ENCODE results near the gene ZNF45. TPM values are rescaled to one million over a fixed set of nuclear protein-coding genes. Genes with fewer than 3 reads are reported as not detected.
A peak's percentile ranks its signal among the peaks of the same experiment; 100 is the strongest.
"Not testable (repeated sequence)": the region's sequence is repeated elsewhere in the genome, so short reads cannot be mapped to it uniquely, and the experiment has no call there.

Gene ZNF45
- total RNA-seq, 2 experiments from 2014 or later: 17.0 to 17.1 TPM

GRCh38 chr19:43902399-43902798, 32.7 kb downstream of the ZNF45 start:
- H3K4me1 Mint-ChIP-seq: peaks cover 18% of the 10 kb centered on the region
- H3K4me3 Mint-ChIP-seq: peak overlapping the region; percentile 77
- H3K27ac Mint-ChIP-seq: no peak overlapping the region
- H3K27me3 Mint-ChIP-seq: no peaks in the 10 kb centered on the region
- H3K9me3 Mint-ChIP-seq: peaks cover 67% of the 10 kb centered on the region
- peaks cover 33% of the 10 kb centered on the region for H3K36me3 Mint-ChIP-seq (ENCODE audit: low read depth)
- DNase-seq: no peak
- CTCF ChIA-PET: interaction anchor here (2.7 kb wide), 1 partner anchor 14 kb away, joined by 6 read pairs; no protein-coding TSS in a partner anchor
- POLR2A ChIA-PET: no interaction called here

- peak overlapping the region; percentile 33 for H3K27ac Mint-ChIP-seq
- H3K9me3 Mint-ChIP-seq: peaks cover 60% of the 10 kb centered on the region
- H3K27me3 Mint-ChIP-seq: no peaks in the 10 kb centered on the region
- peak overlapping the region; percentile 77 for H3K4me3 Mint-ChIP-seq
- H3K36me3 Mint-ChIP-seq (ENCODE audit: low read depth): peaks cover 33% of the 10 kb centered on the region
- DNase-seq: peak; percentile 65
- H3K4me1 Mint-ChIP-seq: peaks cover 18% of the 10 kb centered on the region
- CTCF ChIA-PET: interaction anchor here (0.5 to 2.7 kb wide), 4 partner anchors 12 to 230 kb away, joined by 3 to 6 read pairs (median 3); no protein-coding TSS in a partner anchor
- POLR2A ChIA-PET: no interaction called here
These were observed 33.4 kb downstream of the ZNF45 start for GRCh38 chr19:43901395-43902390.

- Mint-ChIP-seq H3K9me3 (peaks cover 40% of the 10 kb centered on the region), H3K36me3 (ENCODE audit: low read depth) (peaks cover 12% of the 10 kb centered on the region), H3K4me3 (no peak overlapping the region), H3K27me3 (no peaks in the 10 kb centered on the region), H3K4me1 (peaks cover under 1% of the 10 kb centered on the region), H3K27ac (no peak overlapping the region)
- no peak for DNase-seq
- POLR2A ChIA-PET: no interaction called here
- CTCF ChIA-PET: no interaction called here
These were observed 39.3 kb downstream of the ZNF45 start for GRCh38 chr19:43895727-43896308.

GRCh38 chr19:43883864-43884263, 51.2 kb downstream of the ZNF45 start, which contains the start of gene ZNF404:
TSS of gene ZNF404 (minus strand) at chr19:43883964.
- ChIA-PET CTCF (no interaction called here), POLR2A (no interaction called here)
- no peaks in the 10 kb centered on the region for H3K36me3 Mint-ChIP-seq (ENCODE audit: low read depth)
- no peaks in the 10 kb centered on the region for H3K4me1 Mint-ChIP-seq
- DNase-seq: no peak
- H3K4me3 Mint-ChIP-seq: no peak within 1 kb of the TSS
- no peak within 1 kb of the TSS for H3K27ac Mint-ChIP-seq
- H3K27me3 Mint-ChIP-seq: no peaks in the 10 kb centered on the region
- H3K9me3 Mint-ChIP-seq: peaks cover 49% of the 10 kb centered on the region

DNA sequence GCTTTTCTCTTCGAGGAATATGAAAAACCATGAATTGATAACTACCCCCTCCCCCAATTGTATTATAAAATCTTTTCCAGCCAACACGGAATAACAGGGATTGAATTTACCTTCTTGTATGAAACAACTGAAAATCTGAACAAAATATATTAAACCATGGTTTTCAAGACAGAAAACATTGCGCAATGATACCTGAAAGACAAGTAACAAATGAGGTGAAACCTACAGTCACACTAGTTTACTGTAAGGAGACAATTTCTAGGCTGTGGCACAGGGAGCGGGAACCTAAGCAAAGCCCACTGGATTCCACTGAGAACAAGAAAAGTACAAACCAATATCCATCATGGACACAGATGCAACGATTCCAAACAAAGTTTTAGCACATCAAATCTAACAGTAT, 54.6 kb downstream of the ZNF45 start:
- Mint-ChIP-seq H3K36me3 (ENCODE audit: low read depth) (no peaks in the 10 kb centered on the region), H3K27me3 (no peaks in the 10 kb centered on the region), H3K4me1 (no peaks in the 10 kb centered on the region), H3K27ac (no peak overlapping the region), H3K9me3 (peaks cover 53% of the 10 kb centered on the region), H3K4me3 (no peak overlapping the region)
- POLR2A ChIA-PET: no interaction called here
- DNase-seq: no peak
- CTCF ChIA-PET: no interaction called here

GRCh38 chr19:43872547-43873336, 62.3 kb downstream of the ZNF45 start:
- CTCF ChIA-PET: no interaction called here
- POLR2A ChIA-PET: no interaction called here
- peaks cover 11% of the 10 kb centered on the region for H3K36me3 Mint-ChIP-seq (ENCODE audit: low read depth)
- H3K4me3 Mint-ChIP-seq: no peak overlapping the region
- no peak for DNase-seq
- H3K9me3 Mint-ChIP-seq: peaks cover 50% of the 10 kb centered on the region
- H3K4me1 Mint-ChIP-seq: no peaks in the 10 kb centered on the region
- no peaks in the 10 kb centered on the region for H3K27me3 Mint-ChIP-seq
- no peak overlapping the region for H3K27ac Mint-ChIP-seq

DNA sequence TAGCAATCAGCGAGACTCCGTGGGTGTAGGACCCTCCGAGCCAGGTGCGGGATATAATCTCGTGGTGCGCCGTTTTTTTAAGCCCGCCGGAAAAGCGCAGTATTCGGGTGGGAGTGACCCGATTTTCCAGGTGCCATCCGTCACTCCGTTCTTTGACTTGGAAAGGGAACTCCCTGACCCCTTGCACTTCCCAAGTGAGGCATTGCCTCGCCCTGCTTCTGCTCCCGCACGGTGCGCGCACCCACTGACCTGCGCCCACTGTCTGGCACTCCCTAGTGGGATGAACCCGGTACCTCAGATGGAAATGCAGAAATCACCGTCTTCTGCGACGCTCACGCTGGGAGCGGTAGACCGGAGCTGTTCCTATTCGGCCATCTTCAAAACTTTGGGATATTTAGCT, 68.2 kb downstream of the ZNF45 start:
- CTCF ChIA-PET; H3K4me3 Mint-ChIP-seq; POLR2A ChIA-PET; H3K27me3 Mint-ChIP-seq; H3K4me1 Mint-ChIP-seq; DNase-seq; H3K36me3 Mint-ChIP-seq (ENCODE audit: low read depth); H3K27ac Mint-ChIP-seq: not testable (repeated sequence)
- H3K9me3 Mint-ChIP-seq: peaks cover 23% of the 10 kb centered on the region

Other genes starting within 250 kb of the ZNF45 start
- not detected for gene IRGC, start 219.2 kb downstream of the ZNF45 start, total RNA-seq
- gene SMG9, start 180.3 kb downstream of the ZNF45 start, total RNA-seq: 10 to 100 TPM; 69.1 to 71.0 TPM
- 10 to 100 TPM; 31.9 to 34.5 TPM for gene KCNN4, start 154.3 kb downstream of the ZNF45 start, total RNA-seq
- under 1 TPM; 0.62 to 0.79 TPM for gene LYPD5, start 132.8 kb downstream of the ZNF45 start, total RNA-seq
- gene ZNF283, start 108.0 kb downstream of the ZNF45 start, total RNA-seq: 1 to 10 TPM; 6.1 to 7.4 TPM
- 1 to 10 TPM in 1 of 2 experiments, under 1 TPM in 1; 0.98 to 1.3 TPM for gene ZNF404, start 51.3 kb downstream of the ZNF45 start, total RNA-seq
- 1 to 10 TPM in 1 of 2 experiments, under 1 TPM in 1; 0.99 to 1.0 TPM for gene ZNF221, start 15.9 kb upstream of the ZNF45 start, total RNA-seq
- 1 to 10 TPM; 6.3 to 6.6 TPM for gene ZNF155, start 48.9 kb upstream of the ZNF45 start, total RNA-seq
- gene ZNF230, start 67.7 kb upstream of the ZNF45 start, total RNA-seq: 1 to 10 TPM; 4.5 to 5.5 TPM
- 1 to 10 TPM; 2.8 to 3.7 TPM for gene ZNF222, start 90.1 kb upstream of the ZNF45 start, total RNA-seq
- gene ZNF223, start 116.8 kb upstream of the ZNF45 start, total RNA-seq: under 1 TPM in 1 of 2 experiments, not detected in 1; 0.25 TPM
- 1 to 10 TPM; 2.1 to 2.2 TPM for gene ZNF284, start 136.9 kb upstream of the ZNF45 start, total RNA-seq
- 10 to 100 TPM; 33.4 to 36.5 TPM for gene ZNF224, start 159.1 kb upstream of the ZNF45 start, total RNA-seq
- gene ZNF225, start 178.1 kb upstream of the ZNF45 start, total RNA-seq: 1 to 10 TPM; 2.4 to 3.7 TPM
- gene ZNF234, start 206.3 kb upstream of the ZNF45 start, total RNA-seq: 10 to 100 TPM; 12.1 to 12.9 TPM
- 10 to 100 TPM; 18.4 to 20.4 TPM for gene ZNF226, start 229.8 kb upstream of the ZNF45 start, total RNA-seq

Data from activated CD4-positive, alpha-beta T cell treated with anti-CD3 and anti-CD28 coated beads, Interleukin-2, amount 10 ng/mL, durations not matched to agents 7 days and 5 days (primary cell).